Activated T-helper 2 cell treated with anti-CD3 and anti-CD28 coated beads, Interferon-gamma antibody, Interleukin-2, Interleukin-4, amounts not matched to agents 10 μg/mL and 5 μg/mL and 100 μg/mL, durations not matched to agents 14 hours and 24 hours and 36 hours (primary cell): Measurements from ENCODE around the gene TPST1. TPM values are rescaled to one million over a fixed set of nuclear protein-coding genes. Genes with fewer than 3 reads are reported as not detected.
"Not testable (repeated sequence)": the region's sequence is repeated elsewhere in the genome, so short reads cannot be mapped to it uniquely, and the experiment has no call there.

Source experiments
- DNase-seq: peaks from one replicate; pipeline ENCODE4 v3.0.0; 2021; ENCODE audit warnings: low spot score
- H3K27ac Mint-ChIP-seq: one replicate; pipeline ENCODE4 v1.8.0; 2021; ENCODE audit warnings: mixed read lengths
- H3K27me3 Mint-ChIP-seq: one replicate; pipeline ENCODE4 v1.8.0; 2021; ENCODE audit warnings: low read depth, mixed read lengths
- H3K36me3 Mint-ChIP-seq: one replicate; pipeline ENCODE4 v1.8.0; 2021; ENCODE audit warnings: low read depth, mixed read lengths
- H3K4me1 Mint-ChIP-seq: one replicate; pipeline ENCODE4 v1.8.0; 2021; ENCODE audit warnings: low read depth, mixed read lengths
- H3K4me3 Mint-ChIP-seq: one replicate; pipeline ENCODE4 v1.8.0; 2021; ENCODE audit warnings: low read depth, mild to moderate bottlenecking, moderate library complexity, mixed read lengths
- H3K9me3 Mint-ChIP-seq: one replicate; pipeline ENCODE4 v1.8.0; 2021; ENCODE audit warnings: mixed read lengths
- intact Hi-C: fragments of 100-400 bp; cut with micrococcal nuclease; formaldehyde crosslinking; loops from one replicate; pipeline ENCODE4 v1.15.1; 2023
- total RNA-seq: library from RNA; stranded (reverse); gene quantifications from 2 replicates; pipeline ENCODE4 v1.2.3, GENCODE V29; 2022

The TPST1 gene
- total RNA-seq, 1 donor from 2014 or later, result 1.6 TPM

DNA sequence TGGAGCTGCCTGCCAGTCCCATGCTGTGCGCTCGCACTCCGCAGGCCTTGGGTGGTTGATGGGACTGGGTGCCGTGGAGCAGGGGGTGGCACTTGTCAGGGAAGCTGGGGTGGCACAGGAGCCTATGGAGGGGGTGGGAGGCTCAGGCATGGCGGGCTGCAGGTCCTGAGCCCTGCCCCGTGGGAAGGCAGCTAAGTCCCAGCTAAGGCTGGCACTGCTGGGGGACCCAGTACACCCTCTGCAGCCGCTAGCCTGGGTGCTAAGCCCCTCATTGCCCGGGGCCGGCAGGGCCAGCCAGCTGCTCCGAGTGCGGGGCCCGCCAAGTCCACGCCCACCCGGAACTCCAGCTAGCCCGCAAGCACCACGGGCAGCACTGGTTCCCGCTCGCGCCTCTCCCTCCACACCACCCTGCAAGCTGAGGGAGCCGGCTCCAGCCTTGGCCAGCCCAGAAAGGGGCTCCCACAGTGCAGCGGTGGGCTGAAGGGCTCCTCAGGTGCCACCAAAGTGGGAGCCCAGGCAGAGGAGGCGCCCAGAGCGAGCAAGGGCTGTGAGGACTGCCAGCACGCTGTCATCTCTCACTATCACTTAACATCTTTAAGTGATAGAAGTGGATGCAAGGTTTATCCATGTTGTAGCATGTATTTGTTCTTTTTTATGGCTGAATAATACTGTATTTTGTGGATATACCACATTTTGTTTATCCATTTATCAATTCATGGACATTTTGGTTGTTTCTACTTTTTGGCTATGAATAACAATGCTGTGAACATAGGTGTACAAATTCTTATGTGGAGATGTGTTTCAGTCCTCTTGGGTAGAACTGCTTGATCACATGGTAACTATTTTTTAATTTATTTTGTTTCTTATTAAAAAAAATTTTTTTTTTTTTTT lies 26.4 kb downstream of the TPST1 start:
- H3K9me3 Mint-ChIP-seq, H3K4me1 Mint-ChIP-seq, DNase-seq, H3K36me3 Mint-ChIP-seq, H3K27me3 Mint-ChIP-seq, H3K4me3 Mint-ChIP-seq, intact Hi-C loops, H3K27ac Mint-ChIP-seq: not testable (repeated sequence)

DNA sequence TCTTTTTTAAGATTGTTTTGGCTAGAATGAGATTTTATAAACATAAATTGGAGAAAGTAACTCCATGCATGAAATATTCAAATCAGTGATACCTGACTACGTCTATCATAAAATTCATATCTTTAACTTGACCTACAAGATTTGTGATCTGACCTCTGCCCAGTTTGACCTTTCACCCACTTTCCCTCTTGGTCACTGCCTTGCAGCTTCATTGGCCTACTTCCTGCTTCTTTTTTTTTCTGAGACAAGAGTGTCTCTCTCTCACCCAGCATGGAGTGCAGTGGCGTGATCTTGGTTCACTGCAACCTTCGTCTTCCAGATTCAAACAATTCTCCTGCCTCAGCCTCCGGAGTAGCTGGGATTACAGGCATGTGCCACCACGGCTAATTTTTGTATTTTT lies 28.5 kb downstream of the TPST1 start:
- no peaks in the 10 kb centered on the region for H3K36me3 Mint-ChIP-seq
- intact Hi-C loops, result no loop called here
- H3K4me3 Mint-ChIP-seq, result no peak overlapping the region
- H3K4me1 Mint-ChIP-seq, result no peaks in the 10 kb centered on the region
- H3K27me3 Mint-ChIP-seq, result no peaks in the 10 kb centered on the region
- no peaks in the 10 kb centered on the region for H3K9me3 Mint-ChIP-seq
- DNase-seq, result no peak
- no peak overlapping the region for H3K27ac Mint-ChIP-seq

DNA sequence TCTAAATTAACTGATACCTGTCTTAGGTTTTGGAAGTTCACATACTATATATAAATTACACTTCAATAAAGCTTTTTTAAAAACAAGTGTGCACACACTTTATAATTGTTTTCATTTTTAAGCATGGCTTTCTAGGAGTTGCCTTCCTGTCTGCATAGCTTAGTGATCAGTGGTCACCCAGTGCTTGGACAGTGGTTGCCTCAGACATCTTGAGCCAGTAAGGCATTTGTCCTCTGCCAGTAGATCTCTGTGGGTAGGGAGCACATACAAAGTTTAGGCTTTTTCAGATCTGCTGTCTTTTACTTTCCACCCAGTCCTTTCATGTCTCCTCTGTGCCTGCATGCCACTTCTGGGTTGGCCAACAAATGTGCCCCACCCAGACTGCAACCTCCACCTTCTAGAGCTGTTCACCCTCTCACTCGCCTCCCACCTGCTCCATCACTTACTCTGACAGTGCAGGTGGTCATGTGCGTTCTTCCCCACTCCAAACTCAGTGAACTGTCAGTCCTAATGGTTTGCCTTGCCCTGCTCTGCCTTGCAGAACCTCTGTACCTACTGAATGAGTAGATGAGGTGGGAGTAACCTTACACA lies 31.7 kb downstream of the TPST1 start:
- intact Hi-C loops, result no loop called here
- no peak for DNase-seq
- no peaks in the 10 kb centered on the region for H3K9me3 Mint-ChIP-seq
- no peaks in the 10 kb centered on the region for H3K36me3 Mint-ChIP-seq
- H3K4me1 Mint-ChIP-seq, result no peaks in the 10 kb centered on the region
- H3K4me3 Mint-ChIP-seq, result no peak overlapping the region
- H3K27me3 Mint-ChIP-seq, result no peaks in the 10 kb centered on the region
- no peak overlapping the region for H3K27ac Mint-ChIP-seq

DNA sequence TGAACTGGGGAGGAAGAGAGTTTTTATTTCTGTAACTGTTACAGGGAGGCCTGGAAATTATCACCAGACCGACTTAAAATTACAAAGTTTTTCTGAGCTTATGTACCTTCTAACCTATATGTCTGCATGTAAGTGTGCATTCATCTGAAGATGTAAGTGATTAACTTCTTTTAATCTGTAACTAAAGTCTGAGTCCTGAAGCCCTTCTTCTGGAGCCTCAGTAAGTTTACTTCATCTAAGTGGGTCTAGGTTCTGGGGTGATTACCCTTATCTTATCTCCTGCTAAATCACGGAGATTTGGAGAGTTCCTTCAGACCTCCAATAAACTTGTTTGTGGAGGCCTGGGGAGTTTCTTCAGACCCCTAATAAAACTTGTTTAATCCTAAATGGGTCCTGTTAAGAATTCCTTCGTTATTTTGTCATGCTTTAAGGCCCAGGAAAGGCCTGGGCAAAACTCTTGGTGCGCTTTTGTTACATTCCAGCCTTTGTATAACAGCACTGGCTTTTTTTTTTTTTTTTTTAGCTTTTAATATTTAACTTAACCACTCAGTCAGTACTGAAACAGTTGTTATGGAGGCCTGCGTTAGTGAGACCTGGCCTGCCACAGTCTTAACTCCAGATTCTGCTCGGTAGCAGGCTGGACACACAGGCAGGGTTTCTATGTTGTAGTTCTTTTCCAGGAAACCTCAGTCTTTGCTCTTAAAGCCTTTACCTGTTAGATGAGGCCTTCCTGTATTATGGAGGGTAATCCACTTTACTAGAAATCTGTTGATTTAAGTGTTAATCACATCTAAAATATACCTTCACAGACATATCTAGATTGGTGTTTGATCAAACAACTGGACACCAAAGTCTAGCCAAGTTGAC lies 33.0 kb downstream of the TPST1 start:
- Mint-ChIP-seq H3K27me3 (no peaks in the 10 kb centered on the region), H3K36me3 (no peaks in the 10 kb centered on the region), H3K4me3 (no peak overlapping the region), H3K27ac (no peak overlapping the region), H3K4me1 (no peaks in the 10 kb centered on the region), H3K9me3 (no peaks in the 10 kb centered on the region)
- DNase-seq, result no peak
- intact Hi-C loops, result no loop called here

DNA sequence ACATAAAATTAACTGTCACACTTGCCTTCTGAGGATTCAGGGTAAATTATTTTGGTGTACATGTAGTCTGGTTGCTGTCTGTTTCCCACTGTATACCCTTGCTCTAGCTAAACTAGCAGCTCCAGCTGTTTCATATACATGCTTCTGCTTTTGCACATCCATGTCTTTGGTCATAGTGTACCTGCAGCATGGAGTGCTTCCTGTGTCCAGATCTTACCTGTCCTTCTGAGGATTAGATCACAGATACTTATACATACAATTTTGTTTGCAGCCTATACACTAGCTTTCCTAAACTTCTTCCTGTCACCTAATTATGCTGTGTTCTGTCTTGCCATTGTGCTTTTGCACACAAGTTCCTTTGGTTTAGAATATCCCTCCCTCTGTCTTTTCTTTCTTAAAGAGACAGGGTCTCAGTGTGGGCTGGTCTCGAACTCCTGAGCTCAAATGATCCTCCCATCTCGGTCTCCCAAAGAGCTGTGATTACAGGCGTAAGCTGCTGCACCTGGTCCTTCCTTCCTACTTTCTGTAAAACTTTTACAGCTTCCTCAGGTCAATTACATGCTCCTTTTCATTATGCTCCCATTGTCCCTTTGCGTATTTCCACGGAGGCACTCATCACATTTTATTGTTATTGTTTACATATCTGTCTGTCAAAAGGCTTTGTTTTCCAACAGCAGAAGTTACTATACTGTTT lies 33.8 kb downstream of the TPST1 start:
- Mint-ChIP-seq H3K4me3 (no peak overlapping the region), H3K9me3 (no peaks in the 10 kb centered on the region)

DNA sequence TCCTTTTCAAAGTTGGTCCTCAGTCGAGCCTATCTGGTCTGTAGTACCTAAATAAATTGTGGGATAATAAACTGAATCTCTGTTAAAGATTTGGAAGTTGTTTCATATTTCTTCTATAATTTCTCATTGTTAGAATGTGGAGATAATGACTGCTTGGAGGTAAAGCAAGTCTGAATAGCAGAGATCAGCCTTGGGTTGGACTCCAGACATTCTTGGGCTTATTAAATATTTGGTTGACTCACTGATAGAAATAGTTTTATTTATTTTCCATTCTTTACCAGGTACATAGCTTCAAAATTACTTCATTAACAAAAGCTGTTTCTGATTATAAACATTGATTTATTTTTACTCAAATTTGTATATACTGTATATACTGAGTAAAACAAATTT lies 34.3 kb downstream of the TPST1 start:
- no peak overlapping the region for H3K4me3 Mint-ChIP-seq
- no peak overlapping the region for H3K27ac Mint-ChIP-seq
- no peaks in the 10 kb centered on the region for H3K4me1 Mint-ChIP-seq
- DNase-seq, result no peak
- H3K9me3 Mint-ChIP-seq, result no peaks in the 10 kb centered on the region
- intact Hi-C loops, result no loop called here
- no peaks in the 10 kb centered on the region for H3K27me3 Mint-ChIP-seq
- H3K36me3 Mint-ChIP-seq, result no peaks in the 10 kb centered on the region

More for the DNA sequence above, 33.8 kb downstream of the TPST1 start:
- H3K27me3 Mint-ChIP-seq, result no peaks in the 10 kb centered on the region
- no peak for DNase-seq
- intact Hi-C loops, result no loop called here
- H3K4me1 Mint-ChIP-seq, result no peaks in the 10 kb centered on the region
- no peaks in the 10 kb centered on the region for H3K36me3 Mint-ChIP-seq
- H3K27ac Mint-ChIP-seq, result no peak overlapping the region

DNA sequence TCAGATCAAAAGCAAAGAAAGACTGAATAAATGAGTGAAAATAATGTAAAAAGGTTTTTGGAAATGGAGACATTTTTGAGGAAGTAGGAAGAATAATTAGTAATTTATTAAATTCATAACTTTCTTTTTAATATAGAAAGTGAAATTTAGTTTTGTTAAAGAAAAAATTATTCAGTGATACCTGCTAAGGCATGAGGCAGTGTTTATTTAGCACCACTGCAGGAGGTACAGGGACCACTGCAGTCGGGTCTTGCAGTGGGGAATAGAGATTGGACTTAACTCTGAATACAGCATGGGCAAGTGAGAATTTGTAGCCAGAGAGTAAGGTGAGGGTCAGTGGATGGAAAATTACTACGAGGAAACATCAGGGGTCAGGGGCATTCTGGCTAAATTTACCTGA lies 39.9 kb downstream of the TPST1 start:
- Mint-ChIP-seq H3K4me1 (no peaks in the 10 kb centered on the region), H3K27me3 (no peaks in the 10 kb centered on the region), H3K4me3 (no peak overlapping the region), H3K36me3 (no peaks in the 10 kb centered on the region), H3K27ac (no peak overlapping the region), H3K9me3 (no peaks in the 10 kb centered on the region)
- DNase-seq, result no peak
- intact Hi-C loops, result no loop called here

DNA sequence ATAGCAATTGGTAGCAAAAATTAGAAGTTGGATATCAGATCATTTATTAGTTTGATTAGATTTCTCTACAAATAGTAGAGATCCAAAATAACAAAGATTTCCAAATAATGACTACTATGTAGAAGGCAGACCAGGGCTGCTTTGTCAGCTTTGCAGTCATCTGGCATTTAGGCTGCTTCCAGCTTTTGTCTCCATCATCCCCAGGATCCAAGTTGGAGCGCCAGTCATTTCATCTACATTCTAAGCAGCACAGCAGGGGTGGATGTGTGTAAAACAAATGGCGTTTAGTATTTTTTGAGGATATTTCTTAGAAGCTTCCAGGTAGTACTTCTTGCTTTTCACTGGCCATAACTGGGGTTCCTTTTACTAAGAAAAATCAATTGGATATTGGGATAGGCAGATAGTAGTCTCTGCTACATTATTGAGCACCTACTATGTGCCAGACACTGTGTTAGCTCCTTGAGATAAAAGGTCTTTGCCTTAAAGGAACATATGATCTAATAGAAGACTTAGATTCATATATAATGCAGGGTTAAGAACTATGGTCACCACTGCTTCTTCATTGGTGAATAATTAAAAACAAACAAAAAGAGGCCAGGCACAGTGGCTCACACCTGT lies 41.5 kb downstream of the TPST1 start:
- H3K4me1 Mint-ChIP-seq, result no peaks in the 10 kb centered on the region
- no peaks in the 10 kb centered on the region for H3K27me3 Mint-ChIP-seq
- no peak overlapping the region for H3K4me3 Mint-ChIP-seq
- H3K36me3 Mint-ChIP-seq, result no peaks in the 10 kb centered on the region
- H3K27ac Mint-ChIP-seq, result no peak overlapping the region
- no peak for DNase-seq
- intact Hi-C loops, result no loop called here
- no peaks in the 10 kb centered on the region for H3K9me3 Mint-ChIP-seq

DNA sequence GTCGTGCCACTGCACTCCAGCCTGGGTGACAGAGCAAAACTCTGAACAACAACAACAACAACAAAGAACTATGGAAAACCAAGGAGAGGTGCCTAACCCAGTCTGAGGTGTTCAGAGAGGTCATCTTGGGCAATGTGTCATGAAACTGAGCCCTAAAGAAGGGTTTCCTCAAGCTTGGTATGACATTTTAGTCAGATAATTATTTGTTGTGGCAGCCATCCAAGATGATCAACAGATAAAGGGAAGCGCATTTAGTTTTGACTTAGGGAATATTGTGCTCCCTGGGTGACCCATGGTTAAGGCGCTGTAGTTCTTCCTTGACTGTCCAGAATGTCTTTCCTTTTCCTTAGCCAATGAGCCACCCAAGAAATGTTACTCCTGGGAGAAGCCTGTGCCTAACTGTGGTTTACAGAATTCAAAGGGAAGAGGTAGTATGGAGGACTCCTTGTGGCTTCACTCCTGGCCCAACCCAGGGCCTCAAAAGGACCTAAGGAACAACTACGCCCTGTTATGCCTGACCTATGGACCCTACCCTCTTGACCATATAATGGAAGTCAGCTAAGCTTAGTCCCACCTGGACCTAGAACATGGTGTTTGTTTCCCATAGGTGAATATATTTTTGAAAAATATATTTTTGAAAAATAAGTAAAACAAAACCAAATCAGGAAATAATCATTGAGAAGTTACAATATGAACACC lies 42.4 kb downstream of the TPST1 start:
- no peaks in the 10 kb centered on the region for H3K4me1 Mint-ChIP-seq
- no peaks in the 10 kb centered on the region for H3K9me3 Mint-ChIP-seq
- DNase-seq, result no peak
- H3K27me3 Mint-ChIP-seq, result no peaks in the 10 kb centered on the region
- intact Hi-C loops, result no loop called here
- no peaks in the 10 kb centered on the region for H3K36me3 Mint-ChIP-seq
- no peak overlapping the region for H3K4me3 Mint-ChIP-seq
- no peak overlapping the region for H3K27ac Mint-ChIP-seq

DNA sequence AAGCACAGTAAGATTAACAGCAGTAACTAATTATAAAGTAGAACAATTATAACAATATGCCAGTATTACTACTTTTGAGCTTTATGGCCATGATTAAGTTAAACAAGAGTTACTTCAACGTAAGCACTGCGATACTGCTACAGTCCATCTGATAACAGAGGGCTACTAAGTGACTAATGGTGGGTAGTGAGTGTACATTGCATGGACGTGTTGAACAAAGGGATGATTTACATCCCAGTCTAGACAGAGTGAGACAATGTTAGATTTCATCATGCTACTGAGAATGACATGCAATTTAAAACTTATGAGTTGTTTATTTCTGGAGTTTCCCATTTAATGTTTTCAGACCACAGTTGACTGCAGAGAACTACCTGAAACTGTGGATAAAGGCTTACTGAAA lies 45.6 kb downstream of the TPST1 start:
- Mint-ChIP-seq H3K4me1 (no peaks in the 10 kb centered on the region), H3K27ac (no peak overlapping the region), H3K4me3 (no peak overlapping the region), H3K9me3 (no peaks in the 10 kb centered on the region), H3K27me3 (no peaks in the 10 kb centered on the region), H3K36me3 (no peaks in the 10 kb centered on the region)
- intact Hi-C loops, result no loop called here
- DNase-seq, result no peak

DNA sequence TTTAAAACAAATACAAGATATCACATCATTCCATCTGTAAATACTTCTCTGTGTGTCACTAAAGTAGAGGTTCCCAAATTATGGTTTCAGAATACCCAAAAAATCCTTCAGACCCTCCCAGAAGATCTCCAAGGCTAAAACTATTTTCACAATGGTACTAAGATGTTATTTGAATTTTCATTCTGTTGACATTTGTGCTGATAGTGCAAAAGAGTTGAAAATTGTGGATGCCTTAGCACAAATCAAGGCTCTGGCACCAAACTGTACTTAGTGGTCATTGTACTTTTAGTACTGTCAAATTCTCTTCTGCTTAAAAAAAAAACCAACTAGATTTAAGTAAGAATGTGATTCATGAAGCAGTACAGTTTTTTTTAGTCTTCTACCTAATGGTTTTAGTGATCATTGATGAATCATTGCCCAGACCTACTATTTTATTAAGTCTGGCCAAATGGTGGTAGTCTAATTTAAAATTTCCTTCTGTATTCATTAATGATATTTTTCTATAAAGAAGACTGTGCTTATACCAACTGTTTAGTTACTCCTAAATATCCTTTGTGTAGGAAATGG lies 50.5 kb downstream of the TPST1 start:
- no peaks in the 10 kb centered on the region for H3K9me3 Mint-ChIP-seq
- DNase-seq, result no peak
- H3K4me1 Mint-ChIP-seq, result no peaks in the 10 kb centered on the region
- no peaks in the 10 kb centered on the region for H3K36me3 Mint-ChIP-seq
- H3K4me3 Mint-ChIP-seq, result no peak overlapping the region
- no peaks in the 10 kb centered on the region for H3K27me3 Mint-ChIP-seq
- no peak overlapping the region for H3K27ac Mint-ChIP-seq
- intact Hi-C loops, result no loop called here
